K562 (cell line): Measurements from ENCODE around the gene SUDS3. TPM values are rescaled to one million over a fixed set of nuclear protein-coding genes. Genes with fewer than 3 reads are reported as not detected.
A peak's percentile ranks its signal among the peaks of the same experiment; 100 is the strongest.

ENCODE experiments used
- CREB1 ChIP-seq, 2 experiments: sonication (generic) in 1 of 2; formaldehyde crosslinking in 1 of 2; IDR thresholded peaks; 2 replicates each; pipeline versions ENCODE4 v1.6.1 to v1.8.0; 2012 to 2022; ENCODE audit warnings: inconsistent platforms in 1 of 2, mild to moderate bottlenecking in 1 of 2, missing genetic modification reagents in 1 of 2, moderate library complexity in 1 of 2
- CREBBP ChIP-seq: IDR thresholded peaks from one replicate; pipeline ENCODE4 v1.6.1; 2012; ENCODE audit warnings: low read depth, mild to moderate bottlenecking, control low read depth, inconsistent platforms, low read length
- E2F4 ChIP-seq: sonication (generic); formaldehyde crosslinking; IDR thresholded peaks from 2 replicates; pipeline ENCODE4 v1.8.0; 2022; ENCODE audit warnings: mild to moderate bottlenecking, low read depth, missing genetic modification reagents
- KLF16 ChIP-seq: IDR thresholded peaks from 2 replicates; pipeline ENCODE4 v1.6.1; 2016; ENCODE audit warnings: antibody characterized with exemption
- NR1H2 ChIP-seq: sonication (generic); formaldehyde crosslinking; IDR thresholded peaks from 2 replicates; pipeline ENCODE4 v1.4.0; 2020; ENCODE audit warnings: mild to moderate bottlenecking, missing genetic modification reagents
- SMAD2 ChIP-seq: fragments of 150-350 bp; IDR thresholded peaks from 2 replicates; pipeline ENCODE4 v1.6.1; 2014; ENCODE audit warnings: low read depth, mild to moderate bottlenecking, low read length
- SMARCE1 ChIP-seq: fragments of 450-650 bp; IDR thresholded peaks from 2 replicates; pipeline ENCODE4 v1.7.1; 2016; ENCODE audit warnings: mild to moderate bottlenecking
- SPI1 ChIP-seq: IDR thresholded peaks from 2 replicates; pipeline ENCODE4 v1.6.1; 2011; ENCODE audit warnings: low read depth, low read length, control low read depth, borderline replicate concordance
- TFE3 ChIP-seq: fragments of 450-650 bp; formaldehyde crosslinking; IDR thresholded peaks from 2 replicates; pipeline ENCODE4 v1.4.0; 2020; ENCODE audit warnings: mild to moderate bottlenecking, mixed read lengths
- TGIF2 ChIP-seq: sonication (generic); formaldehyde crosslinking; IDR thresholded peaks from 2 replicates; pipeline ENCODE4 v1.8.1; 2022; ENCODE audit warnings: mild to moderate bottlenecking, missing genetic modification reagents, moderate library complexity
- XRCC5 ChIP-seq: fragments of 200-400 bp; formaldehyde crosslinking; IDR thresholded peaks from 2 replicates; pipeline ENCODE4 v1.6.1; 2017; ENCODE audit warnings: low read depth, mild to moderate bottlenecking, low read length
- ZNF212 ChIP-seq: fragments of 450-650 bp; formaldehyde crosslinking; IDR thresholded peaks from 2 replicates; pipeline ENCODE4 v1.4.0; 2020; ENCODE audit warnings: mild to moderate bottlenecking
- ZNF79 ChIP-seq: fragments of 250-450 bp; sonication (Bioruptor Pico); IDR thresholded peaks from 2 replicates; pipeline ENCODE4 v1.4.0; 2020; ENCODE audit warnings: low read depth, mild to moderate bottlenecking, moderate library complexity
- polyA plus RNA-seq, 8 experiments: library from polyadenylated mRNA; depleted of rRNA in 4 of 8; stranded (reverse) in 5 of 8; unstranded in 3 of 8; fragments of >200 nt; fragmentation: Nextera tagmentation in 2 of 8; fragmentation: Illumina TruSeq in 1 of 8; extraction: Ambion mirVana in 2 of 8; extraction: Trizol in 1 of 8; gene quantifications; 2 replicates each; pipeline versions ENCODE4 v1.2.1 to v1.2.3, GENCODE V29; 2011 to 2014; ENCODE audit warnings: inconsistent platforms in 1 of 8, missing spikeins in 1 of 8
- total RNA-seq, 7 experiments: library from RNA; depleted of rRNA in 6 of 7; stranded (reverse); fragments of >200 nt in 6 of 7; fragmentation: Illumina TruSeq in 2 of 7; extraction: Trizol in 2 of 7; gene quantifications; 2 replicates each; pipeline versions ENCODE4 v1.2.1 to v1.2.3, GENCODE V29; 2011 to 2021; ENCODE audit warnings: low replicate concordance in 1 of 7
- TF ChIP-seq, protein P1 (sequence below): fragments of 450-650 bp; IDR thresholded peaks from 2 replicates; pipeline ENCODE4 v1.6.1; 2016; ENCODE audit warnings: low read depth
- TF ChIP-seq, protein P2 (sequence below): fragments of 450-650 bp; IDR thresholded peaks from 2 replicates; pipeline ENCODE4 v1.7.0; 2016; ENCODE audit warnings: borderline replicate concordance

The SUDS3 gene
- total and polyA plus RNA-seq, 9 of the 15 experiments (the other 6 are each of a cell fraction or from before 2014, with no cell fraction given): 6.6 to 30.5 (median 23.3) TPM

- TF ChIP-seq, protein P1, sequence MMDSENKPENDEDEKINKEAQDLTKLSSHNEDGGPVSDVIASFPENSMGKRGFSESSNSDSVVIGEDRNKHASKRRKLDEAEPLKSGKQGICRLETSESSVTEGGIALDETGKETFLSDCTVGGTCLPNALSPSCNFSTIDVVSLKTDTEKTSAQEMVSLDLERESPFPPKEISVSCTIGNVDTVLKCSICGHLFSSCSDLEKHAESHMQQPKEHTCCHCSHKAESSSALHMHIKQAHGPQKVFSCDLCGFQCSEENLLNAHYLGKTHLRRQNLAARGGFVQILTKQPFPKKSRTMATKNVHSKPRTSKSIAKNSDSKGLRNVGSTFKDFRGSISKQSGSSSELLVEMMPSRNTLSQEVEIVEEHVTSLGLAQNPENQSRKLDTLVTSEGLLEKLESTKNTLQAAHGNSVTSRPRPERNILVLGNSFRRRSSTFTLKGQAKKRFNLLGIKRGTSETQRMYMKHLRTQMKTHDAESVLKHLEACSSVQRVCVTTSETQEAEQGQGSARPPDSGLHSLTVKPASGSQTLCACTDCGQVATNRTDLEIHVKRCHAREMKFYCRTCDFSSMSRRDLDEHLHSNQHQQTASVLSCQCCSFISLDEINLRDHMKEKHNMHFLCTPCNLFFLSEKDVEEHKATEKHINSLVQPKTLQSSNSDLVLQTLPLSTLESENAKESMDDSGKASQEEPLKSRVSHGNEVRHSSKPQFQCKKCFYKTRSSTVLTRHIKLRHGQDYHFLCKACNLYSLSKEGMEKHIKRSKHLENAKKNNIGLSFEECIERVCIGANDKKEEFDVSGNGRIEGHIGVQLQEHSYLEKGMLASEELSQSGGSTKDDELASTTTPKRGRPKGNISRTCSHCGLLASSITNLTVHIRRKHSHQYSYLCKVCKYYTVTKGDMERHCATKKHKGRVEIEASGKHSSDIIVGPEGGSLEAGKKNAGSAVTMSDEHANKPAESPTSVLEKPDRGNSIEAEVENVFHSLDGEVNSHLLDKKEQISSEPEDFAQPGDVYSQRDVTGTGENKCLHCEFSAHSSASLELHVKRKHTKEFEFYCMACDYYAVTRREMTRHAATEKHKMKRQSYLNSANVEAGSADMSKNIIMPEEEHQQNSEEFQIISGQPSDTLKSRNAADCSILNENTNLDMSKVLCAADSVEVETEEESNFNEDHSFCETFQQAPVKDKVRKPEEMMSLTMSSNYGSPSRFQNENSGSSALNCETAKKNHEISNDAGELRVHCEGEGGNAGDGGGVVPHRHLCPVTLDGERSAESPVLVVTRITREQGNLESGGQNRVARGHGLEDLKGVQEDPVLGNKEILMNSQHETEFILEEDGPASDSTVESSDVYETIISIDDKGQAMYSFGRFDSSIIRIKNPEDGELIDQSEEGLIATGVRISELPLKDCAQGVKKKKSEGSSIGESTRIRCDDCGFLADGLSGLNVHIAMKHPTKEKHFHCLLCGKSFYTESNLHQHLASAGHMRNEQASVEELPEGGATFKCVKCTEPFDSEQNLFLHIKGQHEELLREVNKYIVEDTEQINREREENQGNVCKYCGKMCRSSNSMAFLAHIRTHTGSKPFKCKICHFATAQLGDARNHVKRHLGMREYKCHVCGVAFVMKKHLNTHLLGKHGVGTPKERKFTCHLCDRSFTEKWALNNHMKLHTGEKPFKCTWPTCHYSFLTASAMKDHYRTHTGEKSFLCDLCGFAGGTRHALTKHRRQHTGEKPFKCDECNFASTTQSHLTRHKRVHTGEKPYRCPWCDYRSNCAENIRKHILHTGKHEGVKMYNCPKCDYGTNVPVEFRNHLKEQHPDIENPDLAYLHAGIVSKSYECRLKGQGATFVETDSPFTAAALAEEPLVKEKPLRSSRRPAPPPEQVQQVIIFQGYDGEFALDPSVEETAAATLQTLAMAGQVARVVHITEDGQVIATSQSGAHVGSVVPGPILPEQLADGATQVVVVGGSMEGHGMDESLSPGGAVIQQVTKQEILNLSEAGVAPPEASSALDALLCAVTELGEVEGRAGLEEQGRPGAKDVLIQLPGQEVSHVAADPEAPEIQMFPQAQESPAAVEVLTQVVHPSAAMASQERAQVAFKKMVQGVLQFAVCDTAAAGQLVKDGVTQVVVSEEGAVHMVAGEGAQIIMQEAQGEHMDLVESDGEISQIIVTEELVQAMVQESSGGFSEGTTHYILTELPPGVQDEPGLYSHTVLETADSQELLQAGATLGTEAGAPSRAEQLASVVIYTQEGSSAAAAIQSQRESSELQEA: no peak; the same call in 1 of the 2 replicates
- TF ChIP-seq CREB1 (IDR thresholded peaks at IDR 0.05) (no peak), CREB1 (CRISPR knock-in tag; IDR thresholded peaks at IDR 0.05) (no peak; the same call in 1 of the 2 replicates), NR1H2 (CRISPR knock-in tag) (no peak), ZNF212 (CRISPR knock-in tag) (no peak), XRCC5 (no peak), KLF16 (no peak), E2F4 (CRISPR knock-in tag) (no peak), TFE3 (CRISPR knock-in tag) (no peak), TGIF2 (CRISPR knock-in tag) (no peak), ZNF79 (CRISPR knock-in tag) (no peak), SMAD2 (no peak), SPI1 (peak; percentile 95), CREBBP (no peak), SMARCE1 (peak; percentile 84)
- TF ChIP-seq, protein P2, sequence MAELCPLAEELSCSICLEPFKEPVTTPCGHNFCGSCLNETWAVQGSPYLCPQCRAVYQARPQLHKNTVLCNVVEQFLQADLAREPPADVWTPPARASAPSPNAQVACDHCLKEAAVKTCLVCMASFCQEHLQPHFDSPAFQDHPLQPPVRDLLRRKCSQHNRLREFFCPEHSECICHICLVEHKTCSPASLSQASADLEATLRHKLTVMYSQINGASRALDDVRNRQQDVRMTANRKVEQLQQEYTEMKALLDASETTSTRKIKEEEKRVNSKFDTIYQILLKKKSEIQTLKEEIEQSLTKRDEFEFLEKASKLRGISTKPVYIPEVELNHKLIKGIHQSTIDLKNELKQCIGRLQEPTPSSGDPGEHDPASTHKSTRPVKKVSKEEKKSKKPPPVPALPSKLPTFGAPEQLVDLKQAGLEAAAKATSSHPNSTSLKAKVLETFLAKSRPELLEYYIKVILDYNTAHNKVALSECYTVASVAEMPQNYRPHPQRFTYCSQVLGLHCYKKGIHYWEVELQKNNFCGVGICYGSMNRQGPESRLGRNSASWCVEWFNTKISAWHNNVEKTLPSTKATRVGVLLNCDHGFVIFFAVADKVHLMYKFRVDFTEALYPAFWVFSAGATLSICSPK: no peak
These were observed 18.9 kb upstream of the SUDS3 start (continued) for GRCh38 chr12:118357257-118358007.
